Liver (tissue), 3 donors: ENCODE results near the gene KRT34.

Experiments
- GABPA ChIP-seq, 2 donors: IDR thresholded peaks in 1 of 2; conservative IDR thresholded peaks in 1 of 2; 2 replicates each; pipeline ENCODE4 v1.6.1; 2016; ENCODE audit warnings: antibody characterized with exemption in 2 of 2, mild to moderate bottlenecking in 1 of 2, moderate library complexity in 1 of 2
- SP1 ChIP-seq: IDR thresholded peaks from 2 replicates; pipeline ENCODE4 v1.6.1; 2018; ENCODE audit warnings: antibody characterized with exemption, mild to moderate bottlenecking
- YY1 ChIP-seq: IDR thresholded peaks from 2 replicates; pipeline ENCODE4 v1.6.1; 2016; ENCODE audit warnings: antibody characterized with exemption, mild to moderate bottlenecking
- TF ChIP-seq, protein P1 (sequence below): IDR thresholded peaks from 2 replicates; pipeline ENCODE4 v1.6.1; 2016; ENCODE audit warnings: antibody characterized with exemption
- TF ChIP-seq, protein P2 (sequence below): fragments of 150-350 bp; IDR thresholded peaks from 2 replicates; pipeline ENCODE4 v1.5.1; 2017; ENCODE audit warnings: improper control_type of control experiment, low read depth, low read length; ENCODE audit not compliant: missing input control
- TF ChIP-seq, protein P3 (sequence below): IDR thresholded peaks from 2 replicates; pipeline ENCODE4 v1.6.1; 2016; ENCODE audit warnings: antibody characterized with exemption, mild to moderate bottlenecking
- donor health status: healthy.
- donor health status: healthy.

GRCh38 chr17:41369023-41369422 lies 13.1 kb downstream of the KRT34 start:
- TF ChIP-seq, protein P1, sequence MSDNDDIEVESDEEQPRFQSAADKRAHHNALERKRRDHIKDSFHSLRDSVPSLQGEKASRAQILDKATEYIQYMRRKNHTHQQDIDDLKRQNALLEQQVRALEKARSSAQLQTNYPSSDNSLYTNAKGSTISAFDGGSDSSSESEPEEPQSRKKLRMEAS = no peak
- TF ChIP-seq, protein P2, sequence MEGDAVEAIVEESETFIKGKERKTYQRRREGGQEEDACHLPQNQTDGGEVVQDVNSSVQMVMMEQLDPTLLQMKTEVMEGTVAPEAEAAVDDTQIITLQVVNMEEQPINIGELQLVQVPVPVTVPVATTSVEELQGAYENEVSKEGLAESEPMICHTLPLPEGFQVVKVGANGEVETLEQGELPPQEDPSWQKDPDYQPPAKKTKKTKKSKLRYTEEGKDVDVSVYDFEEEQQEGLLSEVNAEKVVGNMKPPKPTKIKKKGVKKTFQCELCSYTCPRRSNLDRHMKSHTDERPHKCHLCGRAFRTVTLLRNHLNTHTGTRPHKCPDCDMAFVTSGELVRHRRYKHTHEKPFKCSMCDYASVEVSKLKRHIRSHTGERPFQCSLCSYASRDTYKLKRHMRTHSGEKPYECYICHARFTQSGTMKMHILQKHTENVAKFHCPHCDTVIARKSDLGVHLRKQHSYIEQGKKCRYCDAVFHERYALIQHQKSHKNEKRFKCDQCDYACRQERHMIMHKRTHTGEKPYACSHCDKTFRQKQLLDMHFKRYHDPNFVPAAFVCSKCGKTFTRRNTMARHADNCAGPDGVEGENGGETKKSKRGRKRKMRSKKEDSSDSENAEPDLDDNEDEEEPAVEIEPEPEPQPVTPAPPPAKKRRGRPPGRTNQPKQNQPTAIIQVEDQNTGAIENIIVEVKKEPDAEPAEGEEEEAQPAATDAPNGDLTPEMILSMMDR = no peak
- no peak for TF ChIP-seq SP1
- TF ChIP-seq GABPA (IDR thresholded peaks at IDR 0.05 in 1 of 2, conservative IDR thresholded peaks at IDR 0.05 in 1 of 2) = no peak
- TF ChIP-seq, protein P3, sequence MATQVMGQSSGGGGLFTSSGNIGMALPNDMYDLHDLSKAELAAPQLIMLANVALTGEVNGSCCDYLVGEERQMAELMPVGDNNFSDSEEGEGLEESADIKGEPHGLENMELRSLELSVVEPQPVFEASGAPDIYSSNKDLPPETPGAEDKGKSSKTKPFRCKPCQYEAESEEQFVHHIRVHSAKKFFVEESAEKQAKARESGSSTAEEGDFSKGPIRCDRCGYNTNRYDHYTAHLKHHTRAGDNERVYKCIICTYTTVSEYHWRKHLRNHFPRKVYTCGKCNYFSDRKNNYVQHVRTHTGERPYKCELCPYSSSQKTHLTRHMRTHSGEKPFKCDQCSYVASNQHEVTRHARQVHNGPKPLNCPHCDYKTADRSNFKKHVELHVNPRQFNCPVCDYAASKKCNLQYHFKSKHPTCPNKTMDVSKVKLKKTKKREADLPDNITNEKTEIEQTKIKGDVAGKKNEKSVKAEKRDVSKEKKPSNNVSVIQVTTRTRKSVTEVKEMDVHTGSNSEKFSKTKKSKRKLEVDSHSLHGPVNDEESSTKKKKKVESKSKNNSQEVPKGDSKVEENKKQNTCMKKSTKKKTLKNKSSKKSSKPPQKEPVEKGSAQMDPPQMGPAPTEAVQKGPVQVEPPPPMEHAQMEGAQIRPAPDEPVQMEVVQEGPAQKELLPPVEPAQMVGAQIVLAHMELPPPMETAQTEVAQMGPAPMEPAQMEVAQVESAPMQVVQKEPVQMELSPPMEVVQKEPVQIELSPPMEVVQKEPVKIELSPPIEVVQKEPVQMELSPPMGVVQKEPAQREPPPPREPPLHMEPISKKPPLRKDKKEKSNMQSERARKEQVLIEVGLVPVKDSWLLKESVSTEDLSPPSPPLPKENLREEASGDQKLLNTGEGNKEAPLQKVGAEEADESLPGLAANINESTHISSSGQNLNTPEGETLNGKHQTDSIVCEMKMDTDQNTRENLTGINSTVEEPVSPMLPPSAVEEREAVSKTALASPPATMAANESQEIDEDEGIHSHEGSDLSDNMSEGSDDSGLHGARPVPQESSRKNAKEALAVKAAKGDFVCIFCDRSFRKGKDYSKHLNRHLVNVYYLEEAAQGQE = no peak
- no peak for TF ChIP-seq YY1
